VCaP (cell line): ENCODE results near the gene ADI1.

Experiments
- H3K27ac ChIP-seq: fragments of 450-650 bp; 2 replicates; pipeline ENCODE4 v1.5.1; 2017
- TF ChIP-seq, protein P1 (sequence below): fragments of 450-650 bp; conservative IDR thresholded peaks from 2 replicates; pipeline ENCODE4 v1.5.1; 2017; ENCODE audit warnings: mild to moderate bottlenecking, moderate library complexity

The ADI1 gene

DNA sequence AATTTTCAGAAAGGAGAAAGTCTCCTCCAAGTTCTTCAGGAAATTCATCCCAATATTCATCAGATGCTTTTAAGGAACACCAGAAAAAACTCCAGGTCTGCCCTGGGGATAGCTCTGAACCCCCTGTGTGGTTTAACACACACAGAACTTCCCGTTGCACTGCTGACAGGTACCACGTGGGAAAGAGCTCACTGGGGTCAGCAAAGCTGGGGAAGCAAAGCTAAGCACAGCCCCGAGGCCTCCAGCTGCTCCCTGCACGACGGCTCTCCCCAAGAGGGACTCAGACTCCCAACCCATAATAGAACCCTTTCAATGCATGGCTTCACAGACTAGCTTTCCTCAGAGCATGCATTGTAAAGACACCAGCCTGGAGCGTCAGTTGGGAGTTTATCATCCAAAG is 28.0 kb downstream of the ADI1 start:
- no peak overlapping the region for H3K27ac ChIP-seq
- TF ChIP-seq, protein P1, sequence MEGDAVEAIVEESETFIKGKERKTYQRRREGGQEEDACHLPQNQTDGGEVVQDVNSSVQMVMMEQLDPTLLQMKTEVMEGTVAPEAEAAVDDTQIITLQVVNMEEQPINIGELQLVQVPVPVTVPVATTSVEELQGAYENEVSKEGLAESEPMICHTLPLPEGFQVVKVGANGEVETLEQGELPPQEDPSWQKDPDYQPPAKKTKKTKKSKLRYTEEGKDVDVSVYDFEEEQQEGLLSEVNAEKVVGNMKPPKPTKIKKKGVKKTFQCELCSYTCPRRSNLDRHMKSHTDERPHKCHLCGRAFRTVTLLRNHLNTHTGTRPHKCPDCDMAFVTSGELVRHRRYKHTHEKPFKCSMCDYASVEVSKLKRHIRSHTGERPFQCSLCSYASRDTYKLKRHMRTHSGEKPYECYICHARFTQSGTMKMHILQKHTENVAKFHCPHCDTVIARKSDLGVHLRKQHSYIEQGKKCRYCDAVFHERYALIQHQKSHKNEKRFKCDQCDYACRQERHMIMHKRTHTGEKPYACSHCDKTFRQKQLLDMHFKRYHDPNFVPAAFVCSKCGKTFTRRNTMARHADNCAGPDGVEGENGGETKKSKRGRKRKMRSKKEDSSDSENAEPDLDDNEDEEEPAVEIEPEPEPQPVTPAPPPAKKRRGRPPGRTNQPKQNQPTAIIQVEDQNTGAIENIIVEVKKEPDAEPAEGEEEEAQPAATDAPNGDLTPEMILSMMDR, result no peak

DNA sequence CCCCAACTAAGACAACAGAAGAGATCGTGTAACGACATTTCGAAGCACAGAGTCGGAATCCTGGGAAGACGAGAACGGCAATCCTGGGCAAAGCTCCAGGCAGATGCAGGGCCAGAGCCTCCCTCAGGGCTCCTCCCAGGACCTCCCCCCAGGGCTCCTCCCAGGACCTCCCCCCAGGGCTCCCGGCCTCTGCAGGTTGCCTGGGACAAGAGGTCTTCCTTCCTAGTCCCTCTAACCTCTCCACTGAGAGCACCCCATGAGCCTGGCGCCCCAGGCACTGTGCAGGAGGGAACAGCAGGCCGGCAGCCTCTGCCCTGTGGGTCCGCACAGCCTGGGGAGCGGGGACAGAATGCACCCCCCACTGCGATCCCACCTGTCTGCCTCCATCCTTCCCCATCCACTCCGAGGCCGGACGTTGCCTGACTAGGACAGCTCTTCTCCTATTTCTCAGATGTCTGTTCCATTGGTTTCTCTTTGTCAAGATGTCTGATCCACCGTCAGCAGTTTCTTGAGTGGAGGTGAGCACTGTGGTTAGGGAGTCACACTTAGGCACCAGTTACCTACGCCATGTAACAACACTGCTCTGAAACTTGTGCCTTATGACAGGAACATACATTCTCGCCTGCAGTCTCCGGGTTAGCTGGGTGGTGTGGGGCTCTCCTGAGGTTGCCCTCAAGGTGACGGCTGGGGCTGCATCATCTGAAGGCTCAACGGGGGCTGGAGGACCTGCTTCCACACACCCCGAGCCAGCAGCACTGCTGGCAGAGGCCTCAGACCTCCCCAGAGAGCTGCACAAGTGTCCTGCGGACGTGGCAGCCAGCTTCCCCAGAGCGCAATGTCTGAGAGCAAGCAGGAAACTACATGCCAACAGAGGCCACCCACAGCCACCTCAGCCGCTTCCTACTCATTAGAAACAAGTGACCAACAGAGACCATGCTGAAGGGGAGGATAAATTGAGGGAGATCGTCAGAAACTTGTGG is 28.9 kb downstream of the ADI1 start:
- H3K27ac ChIP-seq, result no peak overlapping the region
- TF ChIP-seq, protein P1, result no peak

DNA sequence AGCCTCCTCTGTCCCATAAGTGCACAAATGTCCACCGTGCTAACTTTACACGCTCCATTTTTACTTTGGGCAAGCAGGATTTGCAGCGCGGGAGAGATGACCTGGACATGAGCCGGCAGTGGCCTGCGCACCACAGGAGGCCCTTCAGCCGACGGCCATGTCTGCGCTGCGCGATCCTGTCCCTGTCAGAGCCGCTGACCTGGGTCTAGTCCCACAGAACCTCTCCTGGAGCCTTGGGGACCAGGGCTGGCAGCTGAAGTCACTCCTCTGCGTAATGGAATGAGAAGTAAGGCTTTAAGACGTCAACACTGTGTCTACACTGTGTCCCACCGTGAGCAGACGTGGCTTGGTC is 29.6 kb downstream of the ADI1 start:
- no peak overlapping the region for H3K27ac ChIP-seq
- TF ChIP-seq, protein P1, result no peak

DNA sequence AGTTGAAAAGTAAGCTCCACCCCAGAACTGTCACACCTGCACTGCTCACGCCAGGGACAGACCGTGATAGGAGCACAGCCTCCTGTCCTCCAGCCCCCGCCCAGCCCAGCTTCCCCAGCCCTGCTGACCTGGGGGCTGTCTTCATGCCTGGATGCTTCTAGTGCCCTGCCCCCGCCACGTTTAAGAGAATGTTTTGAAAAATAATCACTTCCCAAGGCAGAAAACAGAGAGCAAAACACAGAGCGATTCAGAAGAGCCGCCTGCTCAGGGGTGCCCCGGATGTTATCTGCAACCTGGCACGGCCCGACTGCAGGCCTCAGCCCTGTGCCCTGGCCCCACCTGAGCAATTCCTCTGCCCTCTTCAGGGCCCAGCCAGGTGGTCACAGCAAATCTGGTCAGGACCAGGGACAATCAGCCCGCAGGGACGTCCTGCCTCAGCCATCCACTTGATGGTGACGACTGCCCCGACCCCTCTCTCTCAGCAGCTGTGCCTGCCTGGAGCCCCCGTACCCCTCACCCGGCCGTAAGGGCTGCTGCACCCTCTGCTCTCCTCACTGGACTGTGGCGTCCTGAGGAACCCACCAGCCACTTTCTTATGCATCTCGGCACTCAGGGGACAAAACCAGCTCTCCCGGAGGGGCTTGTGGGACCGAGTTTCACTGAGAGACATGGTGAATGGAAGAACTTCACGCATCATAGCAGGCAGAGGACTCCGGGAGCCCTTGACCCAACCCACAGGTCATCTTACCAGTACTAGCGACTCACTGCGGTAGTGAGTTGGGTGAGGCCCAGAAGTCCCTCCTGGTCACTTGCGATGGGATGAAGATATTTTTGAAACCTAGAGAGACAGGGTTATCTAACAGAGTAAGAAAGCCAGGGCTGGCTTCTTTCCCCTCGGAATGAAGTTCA is 30.2 kb downstream of the ADI1 start:
- TF ChIP-seq, protein P1, result no peak
- no peak overlapping the region for H3K27ac ChIP-seq

DNA sequence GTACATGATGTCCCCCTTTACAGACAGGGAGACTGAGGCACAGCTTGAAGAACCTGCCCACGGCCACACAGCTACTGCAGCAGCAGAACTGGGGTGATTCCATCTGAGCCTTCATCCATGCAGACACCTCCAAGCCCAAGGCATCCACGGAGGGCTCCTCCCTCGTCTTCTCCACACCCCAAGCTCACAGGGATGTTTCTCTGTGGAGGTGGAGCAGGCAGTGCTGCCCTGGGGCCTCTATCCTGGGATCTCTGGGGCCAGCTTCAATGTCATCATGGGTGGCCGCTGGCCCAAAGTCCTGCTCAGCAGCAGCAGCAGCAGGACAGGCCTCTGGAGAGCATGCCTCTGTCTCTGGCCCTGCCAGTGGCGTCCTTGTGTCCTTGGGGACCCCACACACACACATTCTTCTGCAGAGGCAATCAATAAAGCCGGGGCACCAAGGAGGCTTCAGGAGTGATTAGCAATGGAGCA is 31.2 kb downstream of the ADI1 start:
- TF ChIP-seq, protein P1, result no peak
- no peak overlapping the region for H3K27ac ChIP-seq

DNA sequence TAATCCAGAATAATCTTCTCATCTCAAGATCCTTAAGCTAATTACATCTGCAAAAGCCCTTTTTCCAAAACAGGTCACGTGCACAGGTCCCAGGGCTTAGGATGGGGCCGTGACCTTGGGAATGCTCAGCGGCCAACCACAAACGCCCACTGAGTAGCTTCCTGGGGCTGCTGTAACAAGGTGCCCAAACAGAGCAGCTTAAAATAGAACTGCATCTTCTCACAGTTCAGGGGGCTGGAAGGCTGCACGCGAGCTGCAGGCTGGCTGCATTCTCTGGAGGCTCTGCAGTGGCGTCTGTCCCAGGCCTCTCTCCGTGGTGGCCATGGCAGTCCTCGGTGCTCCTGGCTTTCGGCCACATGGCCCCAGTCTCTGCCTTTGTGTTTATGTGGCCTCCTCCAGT is 31.9 kb downstream of the ADI1 start:
- H3K27ac ChIP-seq, result no peak overlapping the region
- TF ChIP-seq, protein P1, result no peak

DNA sequence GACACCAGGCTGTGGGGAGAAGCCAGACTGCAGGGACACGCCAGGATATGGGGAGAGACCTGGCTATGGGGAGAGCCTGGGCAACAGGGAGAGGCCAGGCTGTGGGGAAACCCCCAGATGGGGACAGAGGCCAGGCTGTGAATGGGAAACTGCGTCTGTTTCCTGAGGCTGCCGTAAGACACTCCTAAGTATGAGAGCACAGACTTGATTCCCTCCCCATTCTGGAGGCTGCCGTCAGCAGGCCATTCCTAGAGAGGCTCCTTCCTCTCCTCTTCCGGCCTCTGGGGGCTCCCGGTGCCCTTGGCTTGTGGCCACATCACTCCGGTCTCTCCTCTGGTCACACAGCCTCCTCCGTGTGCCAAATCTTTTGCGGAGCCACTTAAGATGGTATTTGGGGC is 32.3 kb downstream of the ADI1 start:
- H3K27ac ChIP-seq, result no peak overlapping the region
- TF ChIP-seq, protein P1, result no peak
